ENCODE results near the gene PPARG.

Gene PPARG

GRCh38 chr3:12395349-12396012, 106.6 kb downstream of the PPARG start:
- H3K9me3 ChIP-seq (ENCODE audit: control insufficient read depth, low read length) = no peaks in the 10 kb centered on the region
- no peak overlapping the region for H3K4me3 ChIP-seq (ENCODE audit: low read length)
- no peak overlapping the region for H3K9ac ChIP-seq (ENCODE audit: low read length)
- peaks cover 14% of the 10 kb centered on the region for H3K4me1 ChIP-seq (ENCODE audit: control insufficient read depth, insufficient read depth, low read length)
- H3K27me3 ChIP-seq (ENCODE audit: control insufficient read depth, insufficient read depth, low read length) = no peaks in the 10 kb centered on the region
- H3K36me3 ChIP-seq (ENCODE audit: control insufficient read depth, insufficient read depth, low read length) = no peaks in the 10 kb centered on the region

DNA sequence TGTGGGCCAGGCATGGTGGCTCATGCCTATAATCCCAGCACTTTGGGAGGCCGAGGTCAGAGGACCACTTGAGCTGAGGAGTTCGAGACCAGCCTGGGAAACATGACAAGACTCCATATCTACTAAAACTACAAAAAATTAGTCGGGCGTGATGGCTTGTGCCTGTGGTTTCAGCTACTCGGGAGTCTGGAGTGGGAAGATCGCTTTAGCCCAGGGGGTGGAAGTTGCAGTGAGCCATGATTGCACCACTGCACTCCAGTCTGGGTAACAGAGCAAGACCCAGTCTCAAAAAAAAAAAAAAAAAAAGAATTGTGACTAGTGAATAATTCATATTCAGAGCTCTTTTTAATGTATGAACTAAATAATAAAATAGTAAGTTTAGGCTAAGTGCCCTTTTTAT, 107.6 kb downstream of the PPARG start:
- no peak overlapping the region for H3K9ac ChIP-seq (ENCODE audit: low read length)
- no peaks in the 10 kb centered on the region for H3K36me3 ChIP-seq (ENCODE audit: control insufficient read depth, insufficient read depth, low read length)
- H3K4me1 ChIP-seq (ENCODE audit: control insufficient read depth, insufficient read depth, low read length) = peaks cover 14% of the 10 kb centered on the region

GRCh38 chr3:12399226-12399625, 110.4 kb downstream of the PPARG start:
- H3K27me3 ChIP-seq (ENCODE audit: control insufficient read depth, insufficient read depth, low read length) = no peaks in the 10 kb centered on the region
- peaks cover 9% of the 10 kb centered on the region for H3K4me1 ChIP-seq (ENCODE audit: control insufficient read depth, insufficient read depth, low read length)
- H3K4me3 ChIP-seq (ENCODE audit: low read length) = no peak overlapping the region
- H3K9ac ChIP-seq (ENCODE audit: low read length) = no peak overlapping the region
- no peaks in the 10 kb centered on the region for H3K9me3 ChIP-seq (ENCODE audit: control insufficient read depth, low read length)
- no peaks in the 10 kb centered on the region for H3K36me3 ChIP-seq (ENCODE audit: control insufficient read depth, insufficient read depth, low read length)

More for the DNA sequence above, 107.6 kb downstream of the PPARG start:
- Histone ChIP-seq H3K4me3 (ENCODE audit: low read length) (no peak overlapping the region), H3K27me3 (ENCODE audit: control insufficient read depth, insufficient read depth, low read length) (no peaks in the 10 kb centered on the region), H3K9me3 (ENCODE audit: control insufficient read depth, low read length) (no peaks in the 10 kb centered on the region)

DNA sequence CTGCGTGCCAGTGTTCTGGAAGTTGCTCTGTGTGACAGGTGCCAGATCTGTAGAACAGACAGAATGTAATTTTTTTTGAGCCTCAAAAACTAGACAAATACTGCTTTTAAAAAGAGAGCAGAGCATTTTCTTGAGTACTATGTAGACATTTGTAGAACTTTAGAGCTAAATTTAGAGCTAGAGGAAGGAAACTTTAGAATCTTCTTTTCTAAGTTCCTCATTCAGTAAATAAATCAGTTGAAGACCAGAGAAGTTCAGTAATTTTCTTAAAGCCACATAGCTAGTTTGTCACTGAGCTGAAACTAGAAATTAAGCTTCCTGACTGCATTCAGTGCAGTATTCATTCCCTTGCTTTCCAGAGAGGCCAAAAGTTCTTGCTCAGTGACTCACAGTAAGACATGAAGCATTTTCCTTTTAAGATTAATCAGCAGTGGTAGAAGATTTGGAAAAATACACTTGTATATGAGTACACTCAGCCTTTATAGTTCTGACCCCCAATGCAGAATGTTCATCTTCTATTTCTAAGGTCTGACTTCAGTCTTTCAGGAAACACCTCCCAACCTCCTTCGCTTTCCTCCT, 111.8 kb downstream of the PPARG start:
- Histone ChIP-seq H3K36me3 (ENCODE audit: control insufficient read depth, insufficient read depth, low read length) (no peaks in the 10 kb centered on the region), H3K9me3 (ENCODE audit: control insufficient read depth, low read length) (no peaks in the 10 kb centered on the region), H3K4me3 (ENCODE audit: low read length) (no peak overlapping the region), H3K4me1 (ENCODE audit: control insufficient read depth, insufficient read depth, low read length) (peaks cover 9% of the 10 kb centered on the region), H3K9ac (ENCODE audit: low read length) (no peak overlapping the region), H3K27me3 (ENCODE audit: control insufficient read depth, insufficient read depth, low read length) (no peaks in the 10 kb centered on the region)

DNA sequence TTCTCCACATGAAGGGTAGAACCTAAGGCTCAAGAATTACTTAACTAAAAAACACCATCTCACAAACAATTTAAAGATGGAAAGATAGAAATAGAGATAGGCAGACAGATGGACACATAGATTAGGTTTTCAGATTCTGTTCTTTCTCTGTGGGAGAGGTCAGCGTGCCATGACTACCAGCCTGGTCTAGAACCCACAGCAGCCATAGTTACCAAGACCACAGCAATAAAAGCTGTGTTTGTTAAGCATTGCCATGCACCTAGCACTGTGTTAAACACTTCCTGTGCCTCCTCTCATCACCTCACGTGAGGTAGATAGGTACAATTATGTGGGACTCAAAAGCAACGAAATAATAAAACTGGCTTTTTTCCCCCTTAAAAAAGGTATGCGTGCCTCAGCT, 112.3 kb downstream of the PPARG start:
- no peak overlapping the region for H3K4me3 ChIP-seq (ENCODE audit: low read length)
- no peaks in the 10 kb centered on the region for H3K27me3 ChIP-seq (ENCODE audit: control insufficient read depth, insufficient read depth, low read length)

DNA sequence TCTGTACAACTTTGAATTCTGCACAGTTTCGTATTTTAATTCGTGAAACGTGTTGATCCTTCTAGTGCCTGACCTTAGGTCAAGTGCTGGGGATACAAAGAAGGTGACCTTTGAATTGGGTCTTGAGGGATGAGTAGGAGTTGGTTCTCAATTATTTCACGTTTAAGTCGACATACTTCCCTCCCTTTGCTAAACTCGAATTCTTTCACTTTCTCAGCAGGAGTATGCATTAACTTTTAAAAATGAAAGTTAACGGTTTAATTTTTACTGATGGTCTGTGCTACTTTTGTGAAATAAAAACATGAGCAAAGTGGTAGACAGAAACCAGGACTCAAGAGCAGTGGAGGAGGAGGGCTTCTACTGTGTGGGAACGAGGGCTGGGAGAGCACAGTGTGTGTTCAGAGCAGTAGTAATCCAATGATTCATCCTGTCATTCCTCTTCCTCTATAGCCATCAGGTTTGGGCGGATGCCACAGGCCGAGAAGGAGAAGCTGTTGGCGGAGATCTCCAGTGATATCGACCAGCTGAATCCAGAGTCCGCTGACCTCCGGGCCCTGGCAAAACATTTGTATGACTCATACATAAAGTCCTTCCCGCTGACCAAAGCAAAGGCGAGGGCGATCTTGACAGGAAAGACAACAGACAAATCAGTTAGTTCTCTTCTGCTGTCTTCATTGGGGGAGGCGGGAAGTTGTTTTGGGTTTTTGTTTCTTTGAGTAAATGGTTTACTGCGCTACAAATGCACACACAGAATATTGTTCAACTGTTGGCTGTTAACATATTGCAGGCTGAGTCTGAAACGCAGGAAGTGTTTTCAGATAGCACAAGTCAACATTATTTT, 116.8 kb downstream of the PPARG start:
- Histone ChIP-seq H3K9ac (ENCODE audit: low read length) (no peak overlapping the region), H3K4me1 (ENCODE audit: control insufficient read depth, insufficient read depth, low read length) (peaks cover 34% of the 10 kb centered on the region), H3K27me3 (ENCODE audit: control insufficient read depth, insufficient read depth, low read length) (no peaks in the 10 kb centered on the region), H3K9me3 (ENCODE audit: control insufficient read depth, low read length) (no peaks in the 10 kb centered on the region), H3K36me3 (ENCODE audit: control insufficient read depth, insufficient read depth, low read length) (no peaks in the 10 kb centered on the region), H3K4me3 (ENCODE audit: low read length) (no peak overlapping the region)

More for the DNA sequence above, 112.3 kb downstream of the PPARG start:
- Histone ChIP-seq H3K9me3 (ENCODE audit: control insufficient read depth, low read length) (no peaks in the 10 kb centered on the region), H3K36me3 (ENCODE audit: control insufficient read depth, insufficient read depth, low read length) (no peaks in the 10 kb centered on the region), H3K4me1 (ENCODE audit: control insufficient read depth, insufficient read depth, low read length) (peaks cover 13% of the 10 kb centered on the region), H3K9ac (ENCODE audit: low read length) (no peak overlapping the region)

DNA sequence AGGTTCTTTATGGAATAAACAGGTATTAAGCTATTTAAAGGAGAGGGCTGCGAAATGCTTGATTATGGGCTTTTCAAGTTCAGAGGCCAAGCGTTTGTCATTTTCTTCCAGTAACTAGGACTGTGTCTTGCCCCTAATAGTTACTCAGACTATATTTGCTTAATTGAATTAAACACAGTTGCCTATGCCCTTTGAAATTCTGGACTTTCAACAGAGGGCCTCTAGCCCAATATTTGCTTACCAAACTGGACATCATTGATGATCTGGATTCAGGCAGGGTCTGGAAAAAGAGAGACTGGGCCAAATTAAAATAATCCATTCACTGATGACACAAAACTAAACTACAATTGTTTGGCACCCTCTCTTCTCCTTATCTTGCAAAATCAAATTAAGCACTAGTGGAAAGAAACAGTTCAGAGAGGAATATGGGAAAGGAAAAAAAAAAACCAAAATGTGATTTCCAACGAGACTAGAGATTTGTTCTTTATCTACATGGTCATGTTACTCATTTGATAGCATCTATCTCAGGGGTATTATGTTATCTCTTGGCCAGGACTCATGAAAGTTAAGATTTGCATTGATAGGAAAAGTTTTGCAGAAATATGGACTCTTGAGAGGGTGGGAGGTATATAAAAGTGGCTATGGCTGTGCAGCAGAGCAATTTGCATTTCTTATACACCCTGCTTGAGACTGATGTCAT, 120.3 kb downstream of the PPARG start:
- peaks cover 39% of the 10 kb centered on the region for H3K4me1 ChIP-seq (ENCODE audit: control insufficient read depth, insufficient read depth, low read length)
- H3K27me3 ChIP-seq (ENCODE audit: control insufficient read depth, insufficient read depth, low read length) = no peaks in the 10 kb centered on the region
- no peak overlapping the region for H3K4me3 ChIP-seq (ENCODE audit: low read length)
- no peaks in the 10 kb centered on the region for H3K36me3 ChIP-seq (ENCODE audit: control insufficient read depth, insufficient read depth, low read length)
- no peaks in the 10 kb centered on the region for H3K9me3 ChIP-seq (ENCODE audit: control insufficient read depth, low read length)
- H3K9ac ChIP-seq (ENCODE audit: low read length) = no peak overlapping the region

DNA sequence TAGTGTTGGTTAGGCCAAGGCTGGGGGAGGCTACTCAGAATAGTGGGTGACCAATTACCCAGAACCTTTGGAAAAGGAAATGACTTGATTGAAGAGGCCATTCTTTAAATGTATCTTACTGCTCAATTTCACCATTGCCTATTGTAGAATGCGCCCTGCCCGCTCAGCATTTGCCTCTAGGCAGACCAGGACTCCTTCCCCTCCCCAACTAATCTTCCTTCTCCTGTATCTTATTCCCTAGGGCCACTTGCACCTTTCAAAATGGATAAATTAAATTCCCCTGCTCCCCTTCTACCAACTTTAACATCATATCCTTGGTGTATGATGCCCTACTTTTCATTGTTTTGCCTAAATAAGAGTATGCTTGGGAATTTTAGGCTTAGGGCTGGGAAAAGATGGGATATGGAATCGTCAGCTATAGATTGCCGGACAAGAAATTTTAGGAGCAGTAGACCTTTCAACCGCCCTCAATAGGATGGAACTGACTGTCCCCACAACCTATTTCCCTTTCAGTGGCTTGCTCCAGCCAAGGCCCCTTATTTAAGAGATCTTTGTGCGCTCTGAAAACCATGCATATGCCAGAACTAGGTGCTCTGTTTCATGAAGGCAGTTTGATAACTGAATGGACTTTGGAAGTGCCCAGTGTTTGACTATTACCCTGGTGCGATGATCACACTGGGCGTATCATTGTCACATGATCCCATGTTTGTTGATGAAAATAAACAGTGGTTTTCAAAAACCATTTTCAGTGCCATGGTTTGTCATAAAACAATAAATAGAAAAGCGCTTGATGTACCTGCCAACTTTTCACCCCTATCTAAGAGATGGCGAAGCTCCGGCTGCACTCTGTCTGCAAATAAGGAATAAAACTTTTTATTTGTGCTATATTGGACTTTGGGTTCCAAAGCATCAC, 121.1 kb downstream of the PPARG start:
- no peaks in the 10 kb centered on the region for H3K9me3 ChIP-seq (ENCODE audit: control insufficient read depth, low read length)
- peaks cover 39% of the 10 kb centered on the region for H3K4me1 ChIP-seq (ENCODE audit: control insufficient read depth, insufficient read depth, low read length)
- H3K27me3 ChIP-seq (ENCODE audit: control insufficient read depth, insufficient read depth, low read length) = no peaks in the 10 kb centered on the region
- no peaks in the 10 kb centered on the region for H3K36me3 ChIP-seq (ENCODE audit: control insufficient read depth, insufficient read depth, low read length)
- no peak overlapping the region for H3K4me3 ChIP-seq (ENCODE audit: low read length)
- H3K9ac ChIP-seq (ENCODE audit: low read length) = no peak overlapping the region

DNA sequence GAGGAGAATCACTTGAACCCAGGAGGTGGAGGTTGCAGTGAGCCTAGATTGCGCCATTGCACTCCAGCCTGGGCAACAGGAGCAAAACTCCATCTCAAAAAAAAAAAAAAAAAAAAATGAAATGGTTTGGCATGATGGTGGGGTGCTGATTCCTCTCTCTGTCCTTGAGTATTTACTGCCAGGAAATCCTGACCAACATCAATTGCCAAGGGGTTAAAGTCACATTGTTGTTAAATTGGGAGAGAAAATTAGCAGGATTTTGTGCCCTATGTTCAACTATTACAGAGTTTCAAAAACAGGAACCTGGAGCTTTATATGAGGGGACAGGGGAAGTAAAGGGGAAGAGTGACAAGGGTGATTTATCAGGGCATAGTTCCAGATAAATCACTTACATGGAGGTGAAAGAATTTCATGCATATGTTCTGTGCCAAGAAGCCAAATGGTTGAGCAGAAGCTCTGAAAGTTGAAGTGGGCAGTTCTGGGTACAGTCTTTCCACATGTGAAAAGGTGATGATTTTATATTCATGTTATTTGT, 124.9 kb downstream of the PPARG start:
- H3K9ac ChIP-seq (ENCODE audit: low read length) = no peak overlapping the region
- no peak overlapping the region for H3K4me3 ChIP-seq (ENCODE audit: low read length)
- H3K27me3 ChIP-seq (ENCODE audit: control insufficient read depth, insufficient read depth, low read length) = no peaks in the 10 kb centered on the region
- H3K36me3 ChIP-seq (ENCODE audit: control insufficient read depth, insufficient read depth, low read length) = no peaks in the 10 kb centered on the region
- peaks cover 24% of the 10 kb centered on the region for H3K4me1 ChIP-seq (ENCODE audit: control insufficient read depth, insufficient read depth, low read length)
- no peaks in the 10 kb centered on the region for H3K9me3 ChIP-seq (ENCODE audit: control insufficient read depth, low read length)

- Histone ChIP-seq H3K36me3 (ENCODE audit: control insufficient read depth, insufficient read depth, low read length) (no peaks in the 10 kb centered on the region), H3K9ac (ENCODE audit: low read length) (no peak overlapping the region), H3K4me1 (ENCODE audit: control insufficient read depth, insufficient read depth, low read length) (peaks cover 12% of the 10 kb centered on the region), H3K9me3 (ENCODE audit: control insufficient read depth, low read length) (no peaks in the 10 kb centered on the region), H3K27me3 (ENCODE audit: control insufficient read depth, insufficient read depth, low read length) (no peaks in the 10 kb centered on the region), H3K4me3 (ENCODE audit: low read length) (no peak overlapping the region)
Measured at GRCh38 chr3:12415014-12415680, 126.3 kb downstream of the PPARG start.

DNA sequence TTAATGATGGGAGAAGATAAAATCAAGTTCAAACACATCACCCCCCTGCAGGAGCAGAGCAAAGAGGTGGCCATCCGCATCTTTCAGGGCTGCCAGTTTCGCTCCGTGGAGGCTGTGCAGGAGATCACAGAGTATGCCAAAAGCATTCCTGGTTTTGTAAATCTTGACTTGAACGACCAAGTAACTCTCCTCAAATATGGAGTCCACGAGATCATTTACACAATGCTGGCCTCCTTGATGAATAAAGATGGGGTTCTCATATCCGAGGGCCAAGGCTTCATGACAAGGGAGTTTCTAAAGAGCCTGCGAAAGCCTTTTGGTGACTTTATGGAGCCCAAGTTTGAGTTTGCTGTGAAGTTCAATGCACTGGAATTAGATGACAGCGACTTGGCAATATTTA, 127.9 kb downstream of the PPARG start:
- H3K27me3 ChIP-seq (ENCODE audit: control insufficient read depth, insufficient read depth, low read length) = no peaks in the 10 kb centered on the region
- no peaks in the 10 kb centered on the region for H3K36me3 ChIP-seq (ENCODE audit: control insufficient read depth, insufficient read depth, low read length)
- H3K9ac ChIP-seq (ENCODE audit: low read length) = no peak overlapping the region
- no peak overlapping the region for H3K4me3 ChIP-seq (ENCODE audit: low read length)
- H3K9me3 ChIP-seq (ENCODE audit: control insufficient read depth, low read length) = no peaks in the 10 kb centered on the region
- no peaks in the 10 kb centered on the region for H3K4me1 ChIP-seq (ENCODE audit: control insufficient read depth, insufficient read depth, low read length)
